Stimulated activated CD4-positive, alpha-beta T cell treated with anti-CD3 and anti-CD28 coated beads, TNF-alpha, amount 100 ng/mL, for 24 hours (primary cell): ENCODE data around the gene SUSD3.
"Not testable (repeated sequence)": the region's sequence is repeated elsewhere in the genome, so short reads cannot be mapped to it uniquely, and the experiment has no call there.

Experiments
- DNase-seq, 3 experiments: peaks; one replicate each; pipeline ENCODE4 v3.0.0-alpha.2; 2020; ENCODE audit warnings: low read depth in 3 of 3

Gene SUSD3

GRCh38 chr9:93092251-93092991, 33.9 kb downstream of the SUSD3 start:
- no peak for DNase-seq

GRCh38 chr9:93093127-93093876, 34.8 kb downstream of the SUSD3 start:
- DNase-seq = no peak

GRCh38 chr9:93093877-93094657, 35.6 kb downstream of the SUSD3 start:
- no peak for DNase-seq

GRCh38 chr9:93094658-93095204, 36.2 kb downstream of the SUSD3 start:
- no peak for DNase-seq

- peak; percentile 100 for DNase-seq
Measured at GRCh38 chr9:93095205-93096130, 37.0 kb downstream of the SUSD3 start.

- peak in 1 of 3 experiments; percentile 51 for DNase-seq
Measured at GRCh38 chr9:93096131-93096802, 37.8 kb downstream of the SUSD3 start, which contains the start of gene CARD19. Gene CARD19, plus strand, starts transcription at chr9:93096217. Its CDS starts 129 bp downstream, at chr9:93096346.

GRCh38 chr9:93096811-93097382, 38.4 kb downstream of the SUSD3 start:
- no peak for DNase-seq

GRCh38 chr9:93097511-93098201, 39.2 kb downstream of the SUSD3 start:
- DNase-seq = no peak

- DNase-seq = peak in 1 of 3 experiments; percentile 65
Measured at GRCh38 chr9:93098236-93098946, 39.9 kb downstream of the SUSD3 start.

- no peak for DNase-seq
Measured at GRCh38 chr9:93099551-93100275, 41.2 kb downstream of the SUSD3 start.

GRCh38 chr9:93100276-93100636, 41.8 kb downstream of the SUSD3 start:
- no peak for DNase-seq

- not testable (repeated sequence) for DNase-seq
Measured at GRCh38 chr9:93101086-93101485, 42.6 kb downstream of the SUSD3 start.

GRCh38 chr9:93105620-93106019, 47.1 kb downstream of the SUSD3 start:
- no peak for DNase-seq

GRCh38 chr9:93107151-93107824, 48.8 kb downstream of the SUSD3 start:
- DNase-seq = no peak

- DNase-seq = no peak
Measured at GRCh38 chr9:93107825-93108161, 49.3 kb downstream of the SUSD3 start.

GRCh38 chr9:93108291-93109041, 50.0 kb downstream of the SUSD3 start:
- peak in 1 of 3 experiments; percentile 54 for DNase-seq
